Skeletal muscle tissue (tissue), 4 donors: ENCODE results near the gene OTOP3. TPM values are rescaled to one million over a fixed set of nuclear protein-coding genes. Genes with fewer than 3 reads are reported as not detected.
"Not testable (repeated sequence)": the region's sequence is repeated elsewhere in the genome, so short reads cannot be mapped to it uniquely, and the experiment has no call there.

Experiments
- H3K27ac ChIP-seq: one replicate; pipeline ENCODE4 v1.7.0; 2013; ENCODE audit warnings: mild to moderate bottlenecking, low read depth, low read length, inconsistent platforms
- H3K27me3 ChIP-seq, 3 donors: one replicate each; pipeline ENCODE4 v1.7.0; 2013; ENCODE audit warnings: low read length in 3 of 3; ENCODE audit not compliant: control insufficient read depth in 3 of 3, insufficient read depth in 3 of 3
- H3K36me3 ChIP-seq, 3 donors: one replicate each; pipeline ENCODE4 v1.7.0; 2013; ENCODE audit warnings: low read length in 3 of 3; ENCODE audit not compliant: control insufficient read depth in 3 of 3, insufficient read depth in 3 of 3
- H3K4me1 ChIP-seq, 3 donors: one replicate each; pipeline ENCODE4 v1.7.0; 2013; ENCODE audit warnings: low read length in 3 of 3, mild to moderate bottlenecking in 3 of 3; ENCODE audit not compliant: control insufficient read depth in 3 of 3, insufficient read depth in 3 of 3
- H3K4me3 ChIP-seq, 3 donors: one replicate each; pipeline ENCODE4 v1.7.0; 2013; ENCODE audit warnings: low read length in 3 of 3
- H3K9ac ChIP-seq, 3 donors: one replicate each; pipeline ENCODE4 v1.7.0; 2013; ENCODE audit warnings: low read length in 3 of 3, mild to moderate bottlenecking in 3 of 3, moderate library complexity in 2 of 3, low read depth in 1 of 3
- H3K9me3 ChIP-seq, 3 donors: one replicate each; pipeline ENCODE4 v1.7.0; 2013; ENCODE audit warnings: low read length in 3 of 3; ENCODE audit not compliant: control insufficient read depth in 3 of 3
- total RNA-seq: library from RNA; depleted of rRNA; stranded (reverse); fragments of >200 nt; gene quantifications from one replicate; pipeline ENCODE4 v1.2.3, GENCODE V29; 2014
- donor health status: Osteomylitis.

Gene OTOP3
- total RNA-seq, 1 donor from 2014 or later, result not detected

DNA sequence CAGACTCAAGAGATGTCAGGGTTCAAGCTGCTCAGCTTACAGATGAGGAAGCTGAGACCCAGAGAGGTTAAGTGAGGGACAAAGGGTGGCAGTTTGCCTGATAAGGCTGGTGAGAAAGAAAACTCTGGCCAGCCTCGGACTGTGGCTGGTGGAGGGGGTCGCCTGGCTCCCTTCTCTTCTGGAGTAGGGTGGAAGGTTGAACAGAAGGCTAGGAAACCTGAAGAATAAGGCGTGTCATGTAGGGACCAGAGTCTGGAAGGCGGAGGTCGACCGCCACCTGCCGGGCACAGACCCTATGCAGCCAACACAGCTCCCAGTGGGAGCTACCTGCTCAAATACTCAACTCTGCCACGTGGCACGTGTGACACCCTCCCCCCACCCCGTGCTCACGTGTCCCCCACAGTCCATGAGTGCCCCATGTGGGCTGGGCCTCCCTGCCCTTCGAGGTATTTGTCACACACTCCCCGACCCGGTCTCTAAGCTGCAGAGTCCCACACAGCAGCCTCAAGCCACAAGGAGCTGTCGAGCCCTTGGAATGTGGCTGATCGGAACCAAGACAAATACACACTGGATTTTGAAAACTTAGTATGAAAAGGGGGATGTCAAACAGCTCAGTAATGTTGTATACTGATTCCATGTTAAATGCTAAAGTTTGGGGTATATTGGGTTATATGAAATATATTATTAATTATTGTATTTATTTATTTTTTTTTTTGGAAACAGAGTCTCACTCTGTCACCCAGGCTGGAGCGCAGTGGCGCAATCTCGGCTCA is 25.1 kb downstream of the OTOP3 start:
- peaks cover 5 to 11% (median 6%) of the 10 kb centered on the region in 3 donors for H3K27me3 ChIP-seq

DNA sequence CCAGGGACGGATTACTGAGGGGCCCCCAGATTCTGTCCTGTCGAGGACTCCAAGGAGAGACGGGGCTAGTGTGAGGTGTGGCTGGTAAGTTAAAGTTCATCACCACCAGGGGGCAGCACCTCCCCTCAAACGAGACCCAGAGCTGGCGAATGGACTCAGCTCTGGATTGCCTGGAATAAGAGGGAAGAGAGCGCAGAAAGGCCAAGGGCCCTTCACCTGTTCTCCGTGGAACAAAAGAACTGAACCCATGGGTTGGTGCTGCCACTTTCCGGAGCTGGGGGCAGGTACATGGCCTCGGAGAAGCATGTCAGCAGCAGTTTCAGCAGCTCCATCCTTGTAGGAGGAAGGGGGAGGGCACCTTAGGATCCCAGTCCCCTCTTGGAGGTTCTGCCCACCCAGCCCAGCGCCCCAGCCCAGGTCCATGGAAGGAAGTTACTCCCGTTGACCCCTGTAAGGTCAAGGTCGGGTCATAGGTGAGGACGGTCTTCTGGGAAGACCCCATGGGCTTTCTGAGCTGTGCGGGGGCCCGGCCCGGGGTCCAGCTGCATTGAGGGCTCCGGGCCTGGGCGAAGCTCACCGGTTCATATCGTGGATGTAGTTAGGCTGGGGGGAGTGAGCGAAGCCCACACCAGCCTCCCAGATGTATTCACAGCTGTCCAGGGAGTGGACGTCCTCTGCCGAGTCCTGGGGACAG is 26.1 kb downstream of the OTOP3 start:
- no peaks in the 10 kb centered on the region for H3K36me3 ChIP-seq
- no peak overlapping the region for H3K27ac ChIP-seq
- no peaks in the 10 kb centered on the region for H3K9me3 ChIP-seq
- peaks cover 5 to 11% (median 6%) of the 10 kb centered on the region in 3 donors for H3K27me3 ChIP-seq
- H3K4me1 ChIP-seq, result peaks cover 0 to 2% (median 0%) of the 10 kb centered on the region in 3 donors
- H3K4me3 ChIP-seq, result no peak overlapping the region
- peak overlapping the region in 1 of 3 donors; percentile 33 for H3K9ac ChIP-seq

More for the DNA sequence above, 25.1 kb downstream of the OTOP3 start:
- H3K9me3 ChIP-seq, result no peaks in the 10 kb centered on the region
- peaks cover 0 to 2% (median 0%) of the 10 kb centered on the region in 3 donors for H3K4me1 ChIP-seq
- H3K36me3 ChIP-seq, result no peaks in the 10 kb centered on the region
- H3K9ac ChIP-seq, result no peak overlapping the region
- no peak overlapping the region for H3K4me3 ChIP-seq
- no peak overlapping the region for H3K27ac ChIP-seq

GRCh38 chr17:74962622-74963394 is 27.1 kb downstream of the OTOP3 start:
- Histone ChIP-seq H3K27ac (no peak overlapping the region), H3K4me3 (no peak overlapping the region), H3K9ac (no peak overlapping the region), H3K4me1 (peaks cover 0 to 2% (median 0%) of the 10 kb centered on the region in 3 donors), H3K27me3 (peaks cover 5 to 11% (median 6%) of the 10 kb centered on the region in 3 donors), H3K9me3 (no peaks in the 10 kb centered on the region), H3K36me3 (no peaks in the 10 kb centered on the region)

DNA sequence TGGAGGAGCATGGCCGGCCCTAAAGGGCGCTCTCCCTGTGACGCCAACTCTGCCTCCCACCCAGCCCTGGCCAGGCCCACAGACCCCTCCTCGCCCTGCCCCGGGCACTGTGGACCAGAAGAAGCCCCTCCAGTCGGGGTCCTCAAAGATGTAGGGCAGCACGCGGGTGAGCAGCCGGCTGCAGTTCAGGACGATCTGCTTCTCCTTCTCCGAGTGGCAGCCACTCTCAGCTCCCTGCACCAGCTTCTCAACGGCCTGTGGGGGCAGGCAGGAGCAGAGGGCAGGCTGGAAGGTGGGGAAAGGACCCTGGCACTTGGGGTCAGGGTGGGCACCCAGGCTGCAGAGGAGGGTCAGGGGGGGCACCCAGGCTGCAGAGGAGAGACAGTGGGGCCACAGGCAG is 28.0 kb downstream of the OTOP3 start:
- Histone ChIP-seq H3K27me3 (peaks cover 5 to 11% (median 6%) of the 10 kb centered on the region in 3 donors), H3K9ac (no peak overlapping the region), H3K4me1 (peaks cover 0 to 3% (median 0%) of the 10 kb centered on the region in 3 donors), H3K4me3 (no peak overlapping the region), H3K27ac (no peak overlapping the region), H3K36me3 (no peaks in the 10 kb centered on the region), H3K9me3 (no peaks in the 10 kb centered on the region)

- Histone ChIP-seq H3K36me3 (no peaks in the 10 kb centered on the region), H3K27ac (no peak overlapping the region), H3K4me1 (peaks cover 0 to 4% (median 0%) of the 10 kb centered on the region in 3 donors), H3K4me3 (no peak overlapping the region), H3K9ac (no peak overlapping the region), H3K27me3 (peaks cover 5 to 13% (median 6%) of the 10 kb centered on the region in 3 donors), H3K9me3 (no peaks in the 10 kb centered on the region)
Measured at GRCh38 chr17:74964246-74964761, 28.6 kb downstream of the OTOP3 start.

- H3K4me3 ChIP-seq, result no peak overlapping the region
- peaks cover 3 to 11% (median 5%) of the 10 kb centered on the region in 3 donors for H3K27me3 ChIP-seq
- H3K36me3 ChIP-seq, result no peaks in the 10 kb centered on the region
- peaks cover 0 to 4% (median 1%) of the 10 kb centered on the region in 3 donors for H3K4me1 ChIP-seq
- no peak overlapping the region for H3K9ac ChIP-seq
- H3K9me3 ChIP-seq, result no peaks in the 10 kb centered on the region
- H3K27ac ChIP-seq, result no peak overlapping the region
Measured at GRCh38 chr17:74964988-74965622, 29.4 kb downstream of the OTOP3 start.

DNA sequence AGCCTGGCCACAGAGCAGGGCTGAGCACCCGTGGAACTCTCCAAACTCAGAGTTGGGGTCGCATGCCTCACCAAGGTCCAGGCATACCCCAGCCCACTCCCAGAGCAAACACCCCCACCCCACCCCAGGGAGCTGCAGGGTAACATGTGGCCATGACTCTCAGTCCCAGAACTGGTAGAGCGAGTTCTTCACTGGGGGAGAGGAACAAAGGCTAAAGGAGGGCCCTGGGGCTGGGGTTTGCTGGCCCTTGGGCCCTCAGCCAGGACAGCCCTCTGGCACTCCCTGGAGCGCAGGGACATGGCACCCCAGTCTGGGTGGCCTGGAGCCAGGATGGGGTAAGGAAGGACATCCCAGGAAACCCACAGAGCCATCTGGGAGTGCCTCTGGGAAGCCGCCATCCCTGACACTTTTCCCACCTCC is 32.7 kb downstream of the OTOP3 start:
- Histone ChIP-seq H3K27ac (no peak overlapping the region), H3K36me3 (no peaks in the 10 kb centered on the region), H3K4me1 (peaks cover 4 to 9% (median 7%) of the 10 kb centered on the region in 3 donors), H3K9ac (no peak overlapping the region), H3K4me3 (no peak overlapping the region), H3K9me3 (no peaks in the 10 kb centered on the region), H3K27me3 (peaks cover 16 to 34% (median 26%) of the 10 kb centered on the region in 3 donors)

DNA sequence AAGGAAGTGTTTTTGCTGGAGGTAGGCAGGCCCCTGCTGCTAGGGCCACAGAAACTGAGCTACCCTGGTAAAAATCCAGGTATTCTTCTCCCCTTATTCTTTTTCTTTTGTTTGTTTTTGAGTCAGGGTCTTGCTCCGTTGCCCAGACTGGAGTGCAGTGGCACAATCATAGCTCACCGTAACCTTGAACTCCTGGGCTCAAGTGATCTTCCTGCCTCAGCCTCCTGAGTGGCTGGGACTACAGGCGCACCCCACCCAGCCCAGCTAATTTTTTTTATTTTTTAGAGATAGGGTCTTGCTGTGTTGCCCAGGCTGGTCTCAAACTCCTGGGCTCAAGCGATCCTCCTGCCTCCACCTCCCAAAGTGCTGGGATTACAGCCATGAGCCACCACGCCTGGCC is 33.8 kb downstream of the OTOP3 start:
- not testable (repeated sequence) for H3K4me3 ChIP-seq, H3K9me3 ChIP-seq, H3K4me1 ChIP-seq, H3K36me3 ChIP-seq, H3K9ac ChIP-seq, H3K27ac ChIP-seq
- peaks cover 20 to 39% (median 35%) of the 10 kb centered on the region in 3 donors for H3K27me3 ChIP-seq

GRCh38 chr17:74970395-74970794 is 34.7 kb downstream of the OTOP3 start:
- Histone ChIP-seq H3K27ac (no peak overlapping the region), H3K9ac (peak overlapping the region in 1 of 3 donors; percentile 25)

More at GRCh38 chr17:74970395-74970794, 34.7 kb downstream of the OTOP3 start:
- Histone ChIP-seq H3K36me3 (no peaks in the 10 kb centered on the region), H3K4me3 (peak overlapping the region; percentile 3 to 54 (median 51)), H3K4me1 (peaks cover 4 to 9% (median 7%) of the 10 kb centered on the region in 3 donors), H3K9me3 (no peaks in the 10 kb centered on the region), H3K27me3 (peaks cover 21 to 38% (median 38%) of the 10 kb centered on the region in 3 donors)
